ENCODE measurements around the gene AGAP5.

AGAP5 gene

GRCh38 chr10:73650537-73651331, 47.2 kb downstream of the AGAP5 start:
- DNase-seq: no peak

GRCh38 chr10:73649876-73650536, 47.9 kb downstream of the AGAP5 start:
- DNase-seq: no peak

- no peak for DNase-seq
These were observed 48.7 kb downstream of the AGAP5 start for GRCh38 chr10:73648975-73649829.

- DNase-seq: no peak
These were observed 49.8 kb downstream of the AGAP5 start for GRCh38 chr10:73647875-73648651.

- peak; percentile 40 to 45 for DNase-seq
These were observed 50.6 kb downstream of the AGAP5 start for GRCh38 chr10:73647211-73647874.

- DNase-seq: no peak
These were observed 51.3 kb downstream of the AGAP5 start for GRCh38 chr10:73646598-73647041.

- no peak for DNase-seq
These were observed 52.7 kb downstream of the AGAP5 start for GRCh38 chr10:73645251-73645650.

- DNase-seq: no peak
These were observed 53.1 kb downstream of the AGAP5 start for GRCh38 chr10:73644767-73645166.

- peak; percentile 33 to 46 for DNase-seq
These were observed 53.7 kb downstream of the AGAP5 start for GRCh38 chr10:73644015-73644743.

- no peak for DNase-seq
These were observed 54.5 kb downstream of the AGAP5 start for GRCh38 chr10:73643362-73643761.

GRCh38 chr10:73641328-73642060, 56.4 kb downstream of the AGAP5 start, which contains the start of gene MYOZ1:
Gene MYOZ1 (minus strand): TSS chr10:73641474. CDS start chr10:73640017, 1,457 bp downstream.
- DNase-seq: no peak

- DNase-seq: no peak
These were observed 58.6 kb downstream of the AGAP5 start for GRCh38 chr10:73639286-73639685.

GRCh38 chr10:73635781-73636180, 62.1 kb downstream of the AGAP5 start:
- DNase-seq: no peak

GRCh38 chr10:73634421-73634820, 63.5 kb downstream of the AGAP5 start:
- no peak for DNase-seq

- no peak for DNase-seq
These were observed 68.7 kb downstream of the AGAP5 start for GRCh38 chr10:73629165-73629564.

- DNase-seq: no peak
These were observed 69.5 kb downstream of the AGAP5 start for GRCh38 chr10:73628405-73628804.

- DNase-seq: no peak
These were observed 70.6 kb downstream of the AGAP5 start for GRCh38 chr10:73627300-73627699.

- DNase-seq: peak; percentile 89 to 92
These were observed 71.8 kb downstream of the AGAP5 start for GRCh38 chr10:73625884-73626752.

Measured in activated CD4-positive, alpha-beta T cell treated with anti-CD3 and anti-CD28 coated beads, Interleukin-2, amount 50 U/mL, for 48 hours (primary cell).